Rectal smooth muscle tissue (tissue), 1 donor: ENCODE results near the gene MAN1A1.
A peak's percentile ranks its signal among the peaks of the same experiment; 100 is the strongest.

Source experiments
- H3K27ac ChIP-seq: one replicate; pipeline ENCODE4 v1.7.0; 2013; ENCODE audit warnings: low read depth, low read length, inconsistent platforms
- H3K27me3 ChIP-seq: one replicate; pipeline ENCODE4 v1.7.0; 2013; ENCODE audit warnings: low read length; ENCODE audit not compliant: control insufficient read depth, insufficient read depth
- H3K36me3 ChIP-seq: one replicate; pipeline ENCODE4 v1.7.0; 2013; ENCODE audit warnings: low read length; ENCODE audit not compliant: control insufficient read depth, insufficient read depth
- H3K4me1 ChIP-seq: one replicate; pipeline ENCODE4 v1.7.0; 2013; ENCODE audit warnings: low read length; ENCODE audit not compliant: control insufficient read depth, insufficient read depth
- H3K4me3 ChIP-seq: one replicate; pipeline ENCODE4 v1.7.0; 2013; ENCODE audit warnings: low read length
- H3K9ac ChIP-seq: one replicate; pipeline ENCODE4 v1.7.0; 2013; ENCODE audit warnings: low read length

Gene MAN1A1

GRCh38 chr6:119355157-119355556, 5.6 kb upstream of the MAN1A1 start:
- Histone ChIP-seq H3K36me3 (no peaks in the 10 kb centered on the region), H3K9ac (no peak overlapping the region), H3K4me3 (no peak overlapping the region), H3K27ac (peak overlapping the region; percentile 27), H3K27me3 (no peaks in the 10 kb centered on the region), H3K4me1 (peaks cover 2% of the 10 kb centered on the region)

GRCh38 chr6:119353696-119354095, 4.1 kb upstream of the MAN1A1 start:
- H3K27ac ChIP-seq: no peak overlapping the region
- no peak overlapping the region for H3K4me3 ChIP-seq
- no peaks in the 10 kb centered on the region for H3K36me3 ChIP-seq
- no peaks in the 10 kb centered on the region for H3K27me3 ChIP-seq
- H3K9ac ChIP-seq: no peak overlapping the region
- H3K4me1 ChIP-seq: peaks cover 2% of the 10 kb centered on the region

GRCh38 chr6:119352001-119352400, 2.4 kb upstream of the MAN1A1 start:
- H3K4me3 ChIP-seq: no peak overlapping the region
- H3K9ac ChIP-seq: no peak overlapping the region
- no peak overlapping the region for H3K27ac ChIP-seq
- no peaks in the 10 kb centered on the region for H3K27me3 ChIP-seq
- H3K36me3 ChIP-seq: no peaks in the 10 kb centered on the region
- H3K4me1 ChIP-seq: peaks cover 2% of the 10 kb centered on the region

- peaks cover 2% of the 10 kb centered on the region for H3K4me1 ChIP-seq
- H3K4me3 ChIP-seq: peak overlapping the region; percentile 98
- H3K36me3 ChIP-seq: no peaks in the 10 kb centered on the region
- no peaks in the 10 kb centered on the region for H3K27me3 ChIP-seq
- peak overlapping the region; percentile 94 for H3K27ac ChIP-seq
- no peak overlapping the region for H3K9ac ChIP-seq
Measured at GRCh38 chr6:119350952-119351372, 1.4 kb upstream of the MAN1A1 start.

- peak overlapping the region; percentile 98 for H3K4me3 ChIP-seq
- peak overlapping the region; percentile 97 for H3K9ac ChIP-seq
- peak overlapping the region; percentile 94 for H3K27ac ChIP-seq
- H3K27me3 ChIP-seq: no peaks in the 10 kb centered on the region
- H3K4me1 ChIP-seq: peaks cover 2% of the 10 kb centered on the region
- H3K36me3 ChIP-seq: no peaks in the 10 kb centered on the region
Measured at GRCh38 chr6:119350202-119350951, 816 bp upstream of the MAN1A1 start.

GRCh38 chr6:119348748-119349360, 707 bp downstream of the MAN1A1 start:
- Histone ChIP-seq H3K36me3 (no peaks in the 10 kb centered on the region), H3K27me3 (no peaks in the 10 kb centered on the region), H3K9ac (peak overlapping the region; percentile 85), H3K27ac (peak overlapping the region; percentile 43), H3K4me1 (peaks cover 4% of the 10 kb centered on the region), H3K4me3 (peak overlapping the region; percentile 98)

- H3K4me1 ChIP-seq: peaks cover 4% of the 10 kb centered on the region
- no peak overlapping the region for H3K27ac ChIP-seq
- H3K9ac ChIP-seq: peak overlapping the region; percentile 85
Measured at GRCh38 chr6:119348096-119348747, 1.3 kb downstream of the MAN1A1 start.

GRCh38 chr6:119347466-119348095, 2.0 kb downstream of the MAN1A1 start:
- Histone ChIP-seq H3K4me3 (peak overlapping the region; percentile 98), H3K36me3 (no peaks in the 10 kb centered on the region), H3K4me1 (peaks cover 4% of the 10 kb centered on the region), H3K9ac (no peak overlapping the region), H3K27ac (no peak overlapping the region), H3K27me3 (no peaks in the 10 kb centered on the region)

More at GRCh38 chr6:119348096-119348747, 1.3 kb downstream of the MAN1A1 start:
- H3K36me3 ChIP-seq: no peaks in the 10 kb centered on the region
- no peaks in the 10 kb centered on the region for H3K27me3 ChIP-seq
- peak overlapping the region; percentile 98 for H3K4me3 ChIP-seq

GRCh38 chr6:119346936-119347335, 2.6 kb downstream of the MAN1A1 start:
- H3K27ac ChIP-seq: peak overlapping the region; percentile 15
- H3K27me3 ChIP-seq: no peaks in the 10 kb centered on the region
- H3K9ac ChIP-seq: no peak overlapping the region
- H3K36me3 ChIP-seq: no peaks in the 10 kb centered on the region
- peak overlapping the region; percentile 98 for H3K4me3 ChIP-seq
- peaks cover 4% of the 10 kb centered on the region for H3K4me1 ChIP-seq

- H3K9ac ChIP-seq: no peak overlapping the region
- peak overlapping the region; percentile 98 for H3K4me3 ChIP-seq
- H3K27me3 ChIP-seq: no peaks in the 10 kb centered on the region
- H3K4me1 ChIP-seq: peaks cover 4% of the 10 kb centered on the region
- no peaks in the 10 kb centered on the region for H3K36me3 ChIP-seq
- H3K27ac ChIP-seq: peak overlapping the region; percentile 15
Measured at GRCh38 chr6:119346450-119346849, 3.1 kb downstream of the MAN1A1 start.

GRCh38 chr6:119345114-119345513, 4.4 kb downstream of the MAN1A1 start:
- Histone ChIP-seq H3K9ac (no peak overlapping the region), H3K4me3 (no peak overlapping the region), H3K36me3 (no peaks in the 10 kb centered on the region), H3K27ac (no peak overlapping the region), H3K27me3 (no peaks in the 10 kb centered on the region), H3K4me1 (peaks cover 2% of the 10 kb centered on the region)

GRCh38 chr6:119344306-119344705, 5.3 kb downstream of the MAN1A1 start:
- H3K36me3 ChIP-seq: no peaks in the 10 kb centered on the region
- H3K27me3 ChIP-seq: no peaks in the 10 kb centered on the region
- no peak overlapping the region for H3K4me3 ChIP-seq
- no peak overlapping the region for H3K27ac ChIP-seq
- H3K9ac ChIP-seq: no peak overlapping the region
- peaks cover 2% of the 10 kb centered on the region for H3K4me1 ChIP-seq
